Measurements from ENCODE around the gene TLE4. TPM values are rescaled to one million over a fixed set of nuclear protein-coding genes. Genes with fewer than 3 reads are reported as not detected.

TLE4 gene
- total RNA-seq, 1 donor from 2014 or later = 77.7 TPM

- H3K9me3 Mint-ChIP-seq = no peaks in the 10 kb centered on the region
- peak; percentile 72 for DNase-seq (ENCODE audit: extremely low spot score, unreplicated experiment)
- peaks cover 21% of the 10 kb centered on the region for H3K27me3 Mint-ChIP-seq
- no peak for TF ChIP-seq CTCF (conservative IDR thresholded peaks at IDR 0.05)
- peak overlapping the region; percentile 94 for H3K4me3 Mint-ChIP-seq
- no peak overlapping the region for H3K27ac Mint-ChIP-seq
- peaks cover 27% of the 10 kb centered on the region for H3K4me1 Mint-ChIP-seq (ENCODE audit: unreplicated experiment)
- peaks cover 24% of the 10 kb centered on the region for H3K36me3 Mint-ChIP-seq
These were observed 1.0 kb downstream of the TLE4 start for GRCh38 chr9:79572608-79573411.

GRCh38 chr9:79573412-79573923, 1.7 kb downstream of the TLE4 start:
- TF ChIP-seq CTCF (conservative IDR thresholded peaks at IDR 0.05) = no peak
- H3K4me3 Mint-ChIP-seq = peak overlapping the region; percentile 94
- peaks cover 34% of the 10 kb centered on the region for H3K4me1 Mint-ChIP-seq (ENCODE audit: unreplicated experiment)
- H3K27ac Mint-ChIP-seq = peak overlapping the region; percentile 96
- H3K9me3 Mint-ChIP-seq = no peaks in the 10 kb centered on the region
- H3K27me3 Mint-ChIP-seq = peaks cover 16% of the 10 kb centered on the region
- DNase-seq (ENCODE audit: extremely low spot score, unreplicated experiment) = peak; percentile 74
- H3K36me3 Mint-ChIP-seq = peaks cover 28% of the 10 kb centered on the region

GRCh38 chr9:79574136-79574535, 2.4 kb downstream of the TLE4 start:
- peak overlapping the region; percentile 94 for H3K4me3 Mint-ChIP-seq

GRCh38 chr9:79574781-79575180, 3.0 kb downstream of the TLE4 start:
- H3K4me1 Mint-ChIP-seq (ENCODE audit: unreplicated experiment) = peaks cover 33% of the 10 kb centered on the region
- TF ChIP-seq CTCF (conservative IDR thresholded peaks at IDR 0.05) = no peak
- H3K27me3 Mint-ChIP-seq = peaks cover 10% of the 10 kb centered on the region
- peak overlapping the region; percentile 94 for H3K4me3 Mint-ChIP-seq
- H3K36me3 Mint-ChIP-seq = peaks cover 32% of the 10 kb centered on the region
- peak overlapping the region; percentile 96 for H3K27ac Mint-ChIP-seq
- no peaks in the 10 kb centered on the region for H3K9me3 Mint-ChIP-seq
- no peak for DNase-seq (ENCODE audit: extremely low spot score, unreplicated experiment)

More at GRCh38 chr9:79574136-79574535, 2.4 kb downstream of the TLE4 start:
- Mint-ChIP-seq H3K36me3 (peaks cover 31% of the 10 kb centered on the region), H3K9me3 (no peaks in the 10 kb centered on the region), H3K27ac (peak overlapping the region; percentile 96), H3K27me3 (peaks cover 11% of the 10 kb centered on the region), H3K4me1 (ENCODE audit: unreplicated experiment) (peaks cover 34% of the 10 kb centered on the region)
- no peak for TF ChIP-seq CTCF (conservative IDR thresholded peaks at IDR 0.05)
- DNase-seq (ENCODE audit: extremely low spot score, unreplicated experiment) = no peak

GRCh38 chr9:79575547-79575946, 3.8 kb downstream of the TLE4 start:
- Mint-ChIP-seq H3K27ac (no peak overlapping the region), H3K9me3 (no peaks in the 10 kb centered on the region), H3K4me3 (peak overlapping the region; percentile 68), H3K27me3 (peaks cover 3% of the 10 kb centered on the region), H3K36me3 (peaks cover 38% of the 10 kb centered on the region), H3K4me1 (ENCODE audit: unreplicated experiment) (peaks cover 34% of the 10 kb centered on the region)
- DNase-seq (ENCODE audit: extremely low spot score, unreplicated experiment) = no peak
- TF ChIP-seq CTCF (conservative IDR thresholded peaks at IDR 0.05) = no peak
